Stimulated activated CD8-positive, alpha-beta memory T cell treated with anti-CD3 and anti-CD28 coated beads, Interleukin-4, amount 100 ng/mL, for 4 hours (primary cell): ENCODE measurements around the gene MBD5.

Source experiments
- DNase-seq, 2 donors: peaks; one replicate each; pipeline ENCODE4 v3.0.0-alpha.2; 2020; ENCODE audit warnings: low read depth in 2 of 2, low spot score in 1 of 2

The MBD5 gene

GRCh38 chr2:148110184-148110583 lies 89.3 kb downstream of the MBD5 start:
- DNase-seq: no peak

GRCh38 chr2:148122788-148123187 lies 101.9 kb downstream of the MBD5 start:
- no peak for DNase-seq

GRCh38 chr2:148124271-148124670 lies 103.4 kb downstream of the MBD5 start:
- no peak for DNase-seq

- DNase-seq: no peak
Observed at GRCh38 chr2:148130581-148130980, 109.7 kb downstream of the MBD5 start.

- no peak for DNase-seq
Observed at GRCh38 chr2:148132412-148132811, 111.5 kb downstream of the MBD5 start.

- no peak for DNase-seq
Observed at GRCh38 chr2:148135705-148136104, 114.8 kb downstream of the MBD5 start.

GRCh38 chr2:148136441-148136840 lies 115.5 kb downstream of the MBD5 start:
- DNase-seq: no peak

- no peak for DNase-seq
Observed at GRCh38 chr2:148161909-148162435, 141.1 kb downstream of the MBD5 start.

GRCh38 chr2:148162871-148163270 lies 142.0 kb downstream of the MBD5 start:
- no peak for DNase-seq

- DNase-seq: no peak
Observed at GRCh38 chr2:148165975-148166374, 145.1 kb downstream of the MBD5 start.

GRCh38 chr2:148167241-148167766 lies 146.4 kb downstream of the MBD5 start:
- DNase-seq: no peak

- no peak for DNase-seq
Observed at GRCh38 chr2:148167855-148168254, 147.0 kb downstream of the MBD5 start.

- DNase-seq: no peak
Observed at GRCh38 chr2:148172131-148172753, 151.4 kb downstream of the MBD5 start.

- DNase-seq: no peak
Observed at GRCh38 chr2:148173168-148173567, 152.3 kb downstream of the MBD5 start.

- no peak for DNase-seq
Observed at GRCh38 chr2:148177559-148177958, 156.7 kb downstream of the MBD5 start.

GRCh38 chr2:148179724-148180123 lies 158.8 kb downstream of the MBD5 start:
- DNase-seq: no peak

- no peak for DNase-seq
Observed at GRCh38 chr2:148184976-148185375, 164.1 kb downstream of the MBD5 start.

GRCh38 chr2:148194882-148195281 lies 174.0 kb downstream of the MBD5 start:
- no peak for DNase-seq

GRCh38 chr2:148201075-148202004 lies 180.4 kb downstream of the MBD5 start:
- no peak for DNase-seq

- DNase-seq: no peak
Observed at GRCh38 chr2:148202237-148202636, 181.3 kb downstream of the MBD5 start.

- no peak for DNase-seq
Observed at GRCh38 chr2:148207111-148207510, 186.2 kb downstream of the MBD5 start.

GRCh38 chr2:148209603-148210002 lies 188.7 kb downstream of the MBD5 start:
- no peak for DNase-seq
